Stimulated activated CD8-positive, alpha-beta memory T cell treated with anti-CD3 and anti-CD28 coated beads, Interleukin-12 subunit alpha, Interleukin-12 subunit beta, amount 100 ng/mL, for 1 hour (primary cell): Measurements from ENCODE around the gene ZFYVE27.

Experiments
- DNase-seq: peaks from one replicate; pipeline ENCODE4 v3.0.0-alpha.2; 2020; ENCODE audit warnings: low read depth

ZFYVE27 gene

DNA sequence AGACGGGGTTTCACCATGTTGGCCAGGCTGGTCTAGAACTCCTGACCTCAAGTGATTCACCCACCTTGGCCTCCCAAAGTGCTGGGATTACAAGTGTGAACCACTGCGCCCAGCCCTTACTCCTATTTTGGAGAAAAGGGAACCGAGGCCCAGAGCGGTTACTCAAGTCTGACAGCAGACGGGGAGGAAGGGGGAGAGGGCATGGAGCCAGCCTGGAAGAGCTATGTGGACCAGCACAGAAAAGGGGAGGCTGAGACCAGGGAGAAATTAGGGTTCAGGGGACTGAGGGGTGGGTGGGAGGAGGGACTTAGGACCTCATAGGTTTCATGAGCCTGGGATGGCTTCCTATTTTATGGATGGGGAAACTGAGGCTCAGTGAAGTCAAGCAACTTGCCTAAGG lies 33.3 kb downstream of the ZFYVE27 start:
- DNase-seq = no peak

DNA sequence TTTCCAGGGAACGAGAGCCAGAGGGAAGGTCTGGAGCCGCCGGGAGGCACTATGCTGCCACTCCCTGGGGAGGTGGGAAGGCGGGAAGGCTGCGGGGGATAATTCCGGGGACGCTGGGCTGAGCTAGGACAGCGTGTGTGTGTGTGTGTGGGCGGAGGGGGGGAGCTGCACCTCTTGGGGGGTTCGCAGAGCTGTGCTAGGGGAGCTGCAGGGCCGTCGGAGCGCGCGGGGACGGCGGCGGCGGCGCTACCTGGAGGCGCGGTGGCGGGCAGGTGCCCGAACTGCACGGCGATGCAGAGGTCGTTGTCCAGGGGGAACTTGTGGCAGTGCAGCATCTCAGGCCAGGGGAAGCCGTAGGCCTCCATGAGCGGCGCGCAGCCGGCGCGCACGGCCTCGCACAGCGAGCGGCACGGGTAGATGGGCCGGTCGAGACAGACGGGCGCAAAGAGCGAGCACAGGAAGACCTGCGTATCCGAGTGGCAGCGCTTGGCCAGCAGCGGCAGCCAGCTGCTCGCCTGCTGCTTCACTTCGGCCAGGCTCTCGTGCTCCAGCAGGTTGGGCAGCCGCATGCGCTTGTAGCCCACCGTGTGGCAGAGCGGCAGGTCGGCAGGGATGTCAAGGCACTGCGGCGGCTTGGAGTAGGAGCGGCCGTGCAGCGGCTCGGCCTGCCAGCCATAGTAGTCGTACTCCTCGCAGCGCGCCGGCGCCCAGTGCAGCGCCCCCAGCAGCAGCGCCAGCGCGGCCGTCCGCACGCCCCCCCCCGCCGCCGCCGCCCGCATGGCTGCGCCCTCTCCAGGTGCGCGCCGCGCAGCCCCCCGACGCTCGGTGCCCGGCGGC lies 34.3 kb downstream of the ZFYVE27 start:
- DNase-seq = no peak

DNA sequence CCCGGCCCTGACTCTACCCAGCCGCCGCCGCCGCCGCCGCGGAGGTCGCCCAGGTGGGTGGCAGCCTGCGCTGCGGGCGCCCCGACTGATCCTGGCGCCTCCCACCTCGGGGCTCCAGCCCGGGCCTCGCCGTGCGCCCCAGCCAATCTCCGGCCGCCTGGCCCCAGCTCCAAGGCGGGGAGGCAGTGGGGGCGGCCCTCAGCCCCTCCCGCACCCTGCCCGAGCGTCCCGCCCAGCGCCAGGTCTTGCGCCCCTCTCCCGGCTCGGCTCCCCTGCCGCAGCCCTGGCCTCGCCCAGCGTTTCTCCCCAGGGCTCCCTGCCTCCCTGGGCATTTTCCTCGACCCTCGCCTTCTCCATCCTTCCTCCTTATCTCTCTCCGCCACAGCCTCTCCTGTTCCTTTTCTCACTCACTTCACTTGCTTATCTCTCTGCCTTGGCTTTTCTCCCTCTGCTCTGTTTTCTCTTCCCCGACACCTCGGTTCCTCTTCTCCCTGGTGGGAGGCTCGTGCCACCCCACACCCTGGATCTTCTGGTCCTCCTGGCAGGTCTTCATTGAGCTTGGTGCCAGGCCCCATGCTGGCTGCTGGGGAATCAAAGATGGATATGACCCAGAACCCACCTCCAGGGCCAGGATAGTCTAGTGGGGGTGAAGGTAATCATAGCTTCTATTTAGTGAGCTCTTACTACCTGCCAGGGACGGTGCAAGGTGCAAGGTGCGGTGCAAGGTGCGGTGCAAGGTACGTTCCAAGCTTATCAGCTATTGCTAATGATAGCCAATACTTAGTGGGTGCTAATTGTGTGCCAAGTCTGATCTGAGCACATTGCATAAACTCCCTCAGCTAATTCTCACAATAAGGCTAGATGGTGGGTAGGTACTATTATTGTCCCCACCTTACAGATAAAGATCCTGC lies 35.2 kb downstream of the ZFYVE27 start, which contains the start of gene SFRP5:
TSS of gene SFRP5 (minus strand) at position 87 of the 911 bp plus-strand sequence. CDS start 166 bp downstream, outside the sequence.
- no peak for DNase-seq

- no peak for DNase-seq
These were observed 36.2 kb downstream of the ZFYVE27 start for GRCh38 chr10:97773096-97773495.

DNA sequence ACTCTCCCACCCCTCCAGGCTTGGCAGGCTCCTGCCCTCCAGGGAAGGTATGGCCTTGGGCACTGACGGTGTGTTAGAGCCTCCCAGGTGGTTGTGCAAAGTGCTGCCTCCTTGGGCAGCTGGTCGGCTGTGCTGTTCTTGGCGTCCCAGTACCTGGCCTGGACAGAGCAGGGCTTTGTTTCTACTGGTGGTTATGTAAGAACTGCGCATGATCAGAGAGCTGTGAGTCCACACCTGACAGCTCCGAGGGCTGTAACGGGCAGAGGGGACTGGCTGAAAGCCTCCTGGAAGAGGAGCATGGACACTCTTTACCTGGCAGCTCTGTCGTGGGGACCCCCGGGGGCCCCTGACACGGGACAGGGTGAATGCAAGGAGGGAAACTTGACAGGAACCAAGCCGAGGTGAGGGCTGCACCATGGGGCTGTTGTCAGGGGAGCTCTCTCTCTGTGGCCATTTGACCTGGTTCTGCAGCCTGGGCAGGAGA lies 37.9 kb downstream of the ZFYVE27 start:
- no peak for DNase-seq

DNA sequence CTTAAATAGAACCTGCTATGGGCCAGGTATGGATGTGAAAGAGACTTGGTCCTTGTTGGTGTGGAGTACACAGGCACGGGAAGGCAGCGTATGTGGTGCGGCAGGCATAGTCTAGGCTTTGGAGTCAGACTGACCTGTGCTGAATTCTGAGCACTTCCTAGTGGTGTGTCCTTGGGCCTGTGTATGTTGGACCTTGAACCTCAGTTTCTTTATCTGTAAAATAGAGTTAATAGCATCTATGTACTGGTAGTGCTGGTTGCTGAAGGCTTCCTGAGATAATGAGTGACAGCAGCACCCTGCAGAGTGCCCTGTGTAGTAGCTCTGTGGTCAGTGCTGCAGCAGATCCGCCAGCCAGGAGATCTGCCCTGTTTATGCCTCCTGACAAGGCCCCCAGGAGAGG lies 40.2 kb downstream of the ZFYVE27 start:
- DNase-seq = no peak

- DNase-seq = no peak
These were observed 41.7 kb downstream of the ZFYVE27 start for GRCh38 chr10:97778452-97779302.

GRCh38 chr10:97779492-97779891 lies 42.6 kb downstream of the ZFYVE27 start:
- DNase-seq = no peak

- DNase-seq = no peak
These were observed 43.0 kb downstream of the ZFYVE27 start for GRCh38 chr10:97779975-97780374.

DNA sequence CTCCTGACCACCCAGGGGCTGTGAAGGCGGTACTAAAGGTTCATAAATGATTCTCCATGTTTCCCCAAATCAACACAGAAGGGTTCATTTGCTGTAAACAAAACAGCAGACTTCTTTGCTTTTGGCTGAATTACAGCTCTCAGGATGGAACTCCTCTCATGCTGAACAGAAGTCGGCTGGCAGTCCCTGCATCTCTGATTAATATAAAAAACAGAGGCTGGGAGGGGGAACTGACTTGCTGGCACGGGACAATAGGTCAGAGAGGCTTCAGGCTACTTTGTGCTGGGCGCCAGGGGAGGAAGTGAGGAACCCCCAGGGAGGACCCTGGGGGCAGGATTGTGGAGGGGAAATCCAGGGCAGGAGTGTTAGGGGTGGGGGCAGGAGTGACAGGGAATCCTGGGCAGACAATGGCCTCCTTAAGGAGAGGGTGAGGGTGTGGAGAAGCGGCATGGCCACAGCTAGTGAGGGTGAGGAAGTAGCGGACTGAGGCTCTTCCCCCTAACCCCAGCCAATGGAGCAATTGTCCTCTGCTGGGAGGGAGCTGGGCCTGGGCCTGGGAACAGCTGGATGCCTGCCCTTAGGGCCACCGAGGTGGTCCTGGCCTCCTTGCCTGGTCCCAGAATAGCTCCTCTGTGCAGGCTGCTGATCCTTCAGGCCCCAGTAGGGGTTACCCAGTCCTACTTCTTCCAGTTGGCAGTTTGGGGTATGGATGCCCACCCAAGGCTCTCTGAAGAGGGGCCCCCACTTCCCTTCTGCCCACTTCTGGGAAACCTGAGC lies 44.1 kb downstream of the ZFYVE27 start:
- no peak for DNase-seq

- DNase-seq = no peak
These were observed 44.8 kb downstream of the ZFYVE27 start for GRCh38 chr10:97781618-97782331.

GRCh38 chr10:97782455-97783228 lies 45.7 kb downstream of the ZFYVE27 start:
- no peak for DNase-seq

DNA sequence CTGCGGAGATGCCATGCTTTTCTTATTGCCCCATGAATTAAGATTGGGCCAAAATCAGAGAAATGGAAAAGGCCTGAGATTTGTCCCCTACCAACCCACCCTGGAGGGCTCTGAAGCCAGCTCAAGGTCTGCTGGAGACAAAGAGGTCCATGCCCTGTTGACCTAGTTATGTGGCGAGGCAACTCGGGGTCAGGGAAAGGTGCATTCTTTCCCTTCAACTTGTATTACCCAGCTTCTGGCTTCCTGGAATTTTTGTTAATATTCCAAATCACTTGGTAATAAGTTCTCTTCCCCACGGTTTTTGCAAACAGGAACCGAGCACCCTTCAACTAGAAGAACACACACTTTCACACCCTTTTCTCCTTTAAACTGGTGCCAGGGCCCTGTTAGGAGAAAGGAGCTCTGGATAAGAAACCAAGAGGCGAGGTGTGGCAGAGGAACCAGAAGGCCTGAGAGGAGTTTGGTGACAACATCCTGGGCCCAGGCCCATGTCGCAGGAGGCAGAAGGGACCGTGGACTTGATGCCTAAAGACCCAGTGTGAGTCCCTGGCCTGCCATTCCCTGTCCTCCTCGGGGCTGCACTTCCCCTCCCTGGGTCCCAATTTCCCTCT lies 47.4 kb downstream of the ZFYVE27 start:
- DNase-seq = no peak

DNA sequence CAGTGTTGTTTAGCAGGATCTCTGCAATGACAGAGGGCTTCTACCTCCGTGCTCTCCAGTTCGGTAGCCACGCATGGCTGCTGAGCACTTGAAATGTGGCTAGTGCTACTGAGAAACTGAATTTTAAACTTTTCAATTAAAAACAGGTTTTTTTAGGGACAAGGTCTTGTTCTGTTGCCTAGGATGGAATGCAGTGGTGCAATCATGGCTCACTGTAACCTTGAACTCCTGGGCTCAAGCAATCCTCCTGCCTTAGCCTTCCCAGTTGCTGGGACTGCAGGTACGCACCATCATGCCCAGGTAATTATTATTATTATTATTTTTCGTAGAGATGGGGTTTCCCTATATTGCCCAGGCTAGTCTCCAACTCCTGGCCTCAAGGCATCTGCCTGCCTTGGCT lies 48.3 kb downstream of the ZFYVE27 start:
- no peak for DNase-seq

- no peak for DNase-seq
These were observed 48.8 kb downstream of the ZFYVE27 start for GRCh38 chr10:97785731-97786130.

DNA sequence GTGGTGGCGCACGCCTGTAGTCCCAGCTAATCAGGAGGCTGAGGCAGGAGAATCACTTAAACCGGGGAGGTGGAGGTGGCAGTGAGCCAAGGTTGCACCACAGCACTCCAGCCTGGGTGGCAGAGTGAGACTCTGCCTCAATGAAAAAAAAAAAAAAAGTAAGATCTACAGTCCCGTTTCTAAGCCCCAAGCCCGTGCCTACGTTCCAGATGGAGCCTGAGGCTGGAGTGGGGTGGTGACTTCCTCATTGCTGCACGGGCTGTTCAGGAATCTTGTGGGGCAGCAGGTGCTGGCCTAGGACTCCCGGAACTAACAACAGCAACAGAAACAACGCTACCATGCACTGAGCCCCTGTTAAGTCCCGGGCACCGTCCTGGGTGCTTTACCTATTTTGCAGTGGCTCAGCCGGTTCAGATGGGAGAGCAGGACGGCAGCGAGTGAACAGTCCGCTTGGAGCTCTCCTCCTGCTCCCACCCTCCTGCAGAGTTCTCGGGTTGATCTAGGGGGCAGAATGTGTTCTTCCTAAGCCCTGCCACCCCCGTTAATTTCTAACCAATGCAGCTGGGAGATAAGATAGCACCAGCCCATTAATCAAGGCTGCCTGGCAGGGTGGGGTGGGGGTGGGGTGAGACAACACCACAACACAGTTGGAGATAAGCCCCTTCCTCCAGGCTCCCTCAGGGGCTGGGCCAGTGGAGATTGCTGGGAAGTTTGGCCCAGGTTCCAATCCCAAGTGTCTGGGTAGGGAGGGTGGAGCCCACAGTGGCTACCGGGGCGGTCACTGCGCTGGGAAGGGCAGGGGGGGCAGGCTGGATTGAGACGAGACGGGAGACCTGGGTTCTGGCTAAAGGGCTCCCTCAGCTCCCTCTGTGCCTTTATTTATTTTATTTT lies 51.9 kb downstream of the ZFYVE27 start:
- DNase-seq = no peak

DNA sequence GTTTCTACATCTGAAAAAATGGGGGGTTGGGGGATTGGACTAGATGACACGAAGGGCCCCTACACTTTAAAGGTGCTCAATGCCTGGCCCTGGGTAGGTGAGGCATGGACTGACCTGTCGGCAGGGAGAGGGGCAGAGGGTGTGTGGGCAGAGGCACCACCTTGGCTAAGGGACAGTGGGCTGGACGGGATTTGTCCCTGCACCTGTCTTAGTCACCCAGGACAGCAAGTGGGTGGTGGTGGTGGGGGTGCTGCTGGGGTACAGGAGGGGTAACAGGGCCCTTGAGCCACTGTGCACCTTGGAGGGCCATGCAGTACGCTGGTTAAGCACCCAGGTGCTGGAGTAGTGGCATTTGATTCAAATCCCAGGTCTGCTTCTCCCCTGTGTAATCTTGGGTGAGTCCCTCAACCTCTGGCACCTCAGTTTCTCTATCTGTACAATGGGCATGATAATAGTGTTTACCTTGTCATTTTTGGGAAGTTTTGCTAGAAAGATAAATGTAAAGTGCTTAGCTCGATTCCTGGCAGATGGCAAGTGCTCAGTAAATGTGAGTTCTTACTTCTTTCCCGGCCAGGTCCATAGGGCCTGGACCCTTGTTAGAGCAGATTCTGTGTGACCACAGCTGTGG lies 53.0 kb downstream of the ZFYVE27 start:
- DNase-seq = no peak
